Retinal pigment epithelial cell (primary cell): ENCODE results near the gene CDCP2.
"Not testable (repeated sequence)": the region's sequence is repeated elsewhere in the genome, so short reads cannot be mapped to it uniquely, and the experiment has no call there.

Experiments
- DNase-seq: peaks from one replicate; pipeline ENCODE4 v3.0.0-alpha.2; 2010; ENCODE audit warnings: low read depth
- H3K4me3 ChIP-seq: 2 replicates; pipeline ENCODE4 v1.5.1; 2011; ENCODE audit warnings: mild to moderate bottlenecking, low read length, control low read depth, moderate library complexity
- CTCF ChIP-seq: conservative IDR thresholded peaks from 2 replicates; pipeline ENCODE4 v1.5.1; 2011; ENCODE audit warnings: low read depth, low read length, control low read depth, inconsistent platforms

Gene CDCP2

GRCh38 chr1:54096227-54096876 is 56.4 kb downstream of the CDCP2 start:
- DNase-seq: no peak
- H3K4me3 ChIP-seq: no peak overlapping the region
- no peak for TF ChIP-seq CTCF

- no peak for DNase-seq
- TF ChIP-seq CTCF: no peak
- H3K4me3 ChIP-seq: no peak overlapping the region
Measured at GRCh38 chr1:54095546-54096226, 57.1 kb downstream of the CDCP2 start.

GRCh38 chr1:54094730-54095105 is 58.1 kb downstream of the CDCP2 start:
- H3K4me3 ChIP-seq, DNase-seq: not testable (repeated sequence)

- no peak for TF ChIP-seq CTCF
Measured at GRCh38 chr1:54094001-54094729, 58.6 kb downstream of the CDCP2 start.

GRCh38 chr1:54091666-54092065 is 61.1 kb downstream of the CDCP2 start:
- no peak for TF ChIP-seq CTCF
- H3K4me3 ChIP-seq: no peak overlapping the region
- no peak for DNase-seq

More at GRCh38 chr1:54094001-54094729, 58.6 kb downstream of the CDCP2 start:
- DNase-seq: no peak
- H3K4me3 ChIP-seq: no peak overlapping the region

GRCh38 chr1:54088385-54088784 is 64.4 kb downstream of the CDCP2 start:
- no peak for DNase-seq
- no peak overlapping the region for H3K4me3 ChIP-seq
- TF ChIP-seq CTCF: no peak

- no peak for TF ChIP-seq CTCF
- no peak overlapping the region for H3K4me3 ChIP-seq
- no peak for DNase-seq
Measured at GRCh38 chr1:54086754-54087153, 66.0 kb downstream of the CDCP2 start.
